Brain microvascular endothelial cell (primary cell): ENCODE results near the gene PIGM.

Source experiments
- DNase-seq: peaks from one replicate; pipeline ENCODE4 v3.0.0-alpha.2; 2020
- H3K27ac ChIP-seq: fragments of 250-450 bp; sonication (Bioruptor Pico); 2 replicates; pipeline ENCODE4 v1.5.1; 2020; ENCODE audit warnings: mild to moderate bottlenecking, moderate library complexity
- H3K27me3 ChIP-seq: fragments of 250-450 bp; sonication (Bioruptor Pico); replicated peaks from 2 replicates; pipeline ENCODE4 v1.5.1; 2020; ENCODE audit warnings: mild to moderate bottlenecking
- H3K36me3 ChIP-seq: fragments of 250-450 bp; sonication (Bioruptor Pico); replicated peaks from 2 replicates; pipeline ENCODE4 v1.5.1; 2020; ENCODE audit warnings: mild to moderate bottlenecking
- H3K4me3 ChIP-seq: 2 replicates; pipeline ENCODE4 v1.5.1; 2011; ENCODE audit warnings: low read depth, mild to moderate bottlenecking, control low read depth, low read length, moderate library complexity
- CTCF ChIP-seq: IDR thresholded peaks from 2 replicates; pipeline ENCODE4 v1.5.1; 2011; ENCODE audit warnings: low read depth, mild to moderate bottlenecking, moderate library complexity, low read length, control low read depth, inconsistent platforms; ENCODE audit errors: missing control alignments
- in situ Hi-C: cut with HindIII; loops from 2 replicates; pipeline ENCODE4 v1.10.0; 2017; ENCODE audit warnings: low sequenced_read_pairs, low pct_ligation_motif_present

Gene PIGM

GRCh38 chr1:160017592-160017991, 14.2 kb downstream of the PIGM start:
- Histone ChIP-seq H3K27me3 (peaks cover 4% of the 10 kb centered on the region), H3K27ac (no peak overlapping the region), H3K36me3 (no peaks in the 10 kb centered on the region), H3K4me3 (no peak overlapping the region)
- no peak for TF ChIP-seq CTCF
- in situ Hi-C loops, result no loop called here
- no peak for DNase-seq

- in situ Hi-C loops, result no loop called here
- no peaks in the 10 kb centered on the region for H3K36me3 ChIP-seq
- no peak for DNase-seq
- H3K27ac ChIP-seq, result no peak overlapping the region
- no peak for TF ChIP-seq CTCF
- H3K27me3 ChIP-seq, result peaks cover 7% of the 10 kb centered on the region
- H3K4me3 ChIP-seq, result no peak overlapping the region
Measured at GRCh38 chr1:160011781-160012180, 20.0 kb downstream of the PIGM start.

- Histone ChIP-seq H3K27me3 (peaks cover 7% of the 10 kb centered on the region), H3K27ac (no peak overlapping the region), H3K36me3 (no peaks in the 10 kb centered on the region), H3K4me3 (no peak overlapping the region)
- in situ Hi-C loops, result no loop called here
- no peak for DNase-seq
- no peak for TF ChIP-seq CTCF
Measured at GRCh38 chr1:160009801-160010200, 22.0 kb downstream of the PIGM start.

- in situ Hi-C loops, result no loop called here
- no peak for TF ChIP-seq CTCF
- no peak for DNase-seq
- Histone ChIP-seq H3K4me3 (no peak overlapping the region), H3K36me3 (no peaks in the 10 kb centered on the region), H3K27ac (no peak overlapping the region), H3K27me3 (peaks cover 7% of the 10 kb centered on the region)
Measured at GRCh38 chr1:160009081-160009480, 22.7 kb downstream of the PIGM start.

GRCh38 chr1:160007577-160008200, 24.1 kb downstream of the PIGM start:
- H3K27ac ChIP-seq, result no peak overlapping the region
- in situ Hi-C loops, result no loop called here
- no peak for DNase-seq
- H3K36me3 ChIP-seq, result no peaks in the 10 kb centered on the region
- H3K4me3 ChIP-seq, result no peak overlapping the region
- peak; percentile 55 for TF ChIP-seq CTCF
- H3K27me3 ChIP-seq, result peaks cover 5% of the 10 kb centered on the region

- Histone ChIP-seq H3K27me3 (peaks cover 5% of the 10 kb centered on the region), H3K4me3 (no peak overlapping the region), H3K36me3 (no peaks in the 10 kb centered on the region), H3K27ac (no peak overlapping the region)
- DNase-seq, result peak; percentile 58
- in situ Hi-C loops, result no loop called here
- peak; percentile 99 for TF ChIP-seq CTCF
Measured at GRCh38 chr1:160006312-160006940, 25.4 kb downstream of the PIGM start.
